ENCODE data around the gene ACOT11. TPM values are rescaled to one million over a fixed set of nuclear protein-coding genes. Genes with fewer than 3 reads are reported as not detected.

ACOT11 gene
- total RNA-seq, result 1 to 10 TPM; 2.0 TPM

DNA sequence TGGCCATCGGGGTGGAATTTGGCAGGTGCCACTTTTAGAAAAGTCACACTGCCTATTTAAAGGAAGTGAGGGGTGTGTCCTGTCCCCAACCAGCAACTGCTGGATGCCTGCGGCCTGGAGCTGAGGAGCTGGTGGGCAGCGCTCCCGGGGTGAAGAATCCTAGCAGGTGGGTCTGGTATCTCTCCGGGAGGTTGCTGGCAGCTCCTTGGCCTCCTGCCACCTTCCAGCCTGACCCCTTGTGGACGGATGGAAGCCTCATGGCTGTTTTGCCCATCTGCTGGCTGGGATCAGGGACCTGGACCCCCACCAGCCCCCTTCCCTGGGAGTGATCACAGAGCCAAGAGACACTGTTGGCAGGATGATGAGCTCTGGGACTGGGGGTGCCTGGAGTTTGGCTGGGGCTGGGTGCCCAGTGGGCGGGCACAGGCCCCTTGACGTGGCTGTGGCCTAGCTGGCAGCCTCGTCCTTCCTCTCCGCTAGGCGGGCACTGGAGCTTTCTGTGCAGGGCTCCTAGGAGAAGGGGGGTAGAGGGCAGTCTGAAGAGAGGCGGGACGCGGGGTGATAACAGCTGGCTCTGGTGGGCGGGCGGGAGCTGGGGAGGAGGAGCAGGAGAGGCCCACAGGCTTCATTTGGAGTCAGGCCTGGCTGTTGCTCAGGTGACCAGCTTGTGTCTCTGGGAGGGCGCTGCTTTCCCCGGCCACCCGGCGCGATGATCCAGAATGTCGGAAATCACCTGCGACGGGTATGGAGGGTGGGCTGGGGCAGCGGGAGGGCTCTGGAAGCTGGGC is at the start of gene ACOT11:
Gene ACOT11 (plus strand): TSS at position 628 of the 788 bp plus-strand sequence. CDS start 82 bp downstream, at position 710.
- DNase-seq (no peak), ATAC-seq (no peak)
- intact Hi-C loops (cut with DNase I, micrococcal nuclease), result no loop called here
- peaks cover 9% of the 10 kb centered on the region for H3K4me1 Mint-ChIP-seq
- H3K27me3 Mint-ChIP-seq, result no peaks in the 10 kb centered on the region
- ChIA-PET CTCF (no interaction called here), POLR2A (no interaction called here)
- no peaks in the 10 kb centered on the region for H3K36me3 Mint-ChIP-seq (ENCODE audit: low read depth)
- H3K9me3 Mint-ChIP-seq (ENCODE audit: low read depth), result no peaks in the 10 kb centered on the region
- no peak within 1 kb of the TSS for H3K4me3 Mint-ChIP-seq
- H3K27ac Mint-ChIP-seq, result no peak within 1 kb of the TSS

DNA sequence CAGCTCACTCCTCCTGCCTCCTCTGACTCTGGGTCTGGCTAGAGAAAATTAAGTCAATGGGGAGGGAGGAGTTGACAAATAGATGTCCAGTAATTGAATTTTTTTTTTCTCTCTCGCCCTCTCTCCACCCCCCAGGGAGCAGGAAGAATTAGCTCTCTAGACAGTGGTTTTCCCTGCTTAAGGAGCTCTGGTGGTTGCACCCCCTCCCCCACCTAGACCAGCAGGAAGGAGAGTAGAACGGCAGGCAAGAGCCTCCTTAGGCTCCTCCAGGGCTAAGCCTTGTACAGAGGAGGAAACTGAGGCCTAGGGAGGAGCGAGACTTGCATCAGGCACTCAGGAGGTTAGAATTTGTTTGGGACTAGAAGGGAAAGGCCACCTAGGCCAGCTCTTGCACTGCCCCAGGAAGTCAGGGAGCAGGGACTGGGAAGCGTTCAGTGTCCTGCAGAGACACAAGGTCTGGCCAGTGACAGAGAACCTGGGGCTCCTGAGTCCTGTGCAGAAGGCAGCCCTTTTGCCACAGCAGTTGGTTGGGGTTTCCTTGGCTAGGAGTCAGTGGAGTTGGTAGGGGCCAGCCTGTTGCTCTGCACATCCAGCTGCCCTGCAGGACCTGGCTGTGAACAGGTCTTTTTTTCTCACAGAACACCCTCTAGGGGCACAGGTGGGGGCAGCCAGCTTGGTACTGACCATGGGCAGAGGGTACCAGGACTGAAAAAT is 49.5 kb upstream of the ACOT11 start:
- DNase-seq (no peak), ATAC-seq (peak; percentile 21)
- Mint-ChIP-seq H3K27ac (no peak overlapping the region), H3K9me3 (ENCODE audit: low read depth) (no peaks in the 10 kb centered on the region), H3K4me3 (peak overlapping the region; percentile 57), H3K36me3 (ENCODE audit: low read depth) (no peaks in the 10 kb centered on the region), H3K27me3 (peaks cover 18% of the 10 kb centered on the region), H3K4me1 (peaks cover 5% of the 10 kb centered on the region)
- intact Hi-C loops (cut with DNase I, micrococcal nuclease), result loop anchor here (1.0 to 10.0 kb wide), 2 partner anchors 306 to 312 kb away; partner anchors contain the start of gene TTC22 (in 1 of the 2)
- POLR2A ChIA-PET, result interaction anchor here (1.3 kb wide), 1 partner anchor 9 kb away, joined by 3 read pairs; no protein-coding TSS in a partner anchor
- CTCF ChIA-PET, result interaction anchor here (2.1 kb wide), 1 partner anchor 9 kb away, joined by 7 read pairs; no protein-coding TSS in a partner anchor

DNA sequence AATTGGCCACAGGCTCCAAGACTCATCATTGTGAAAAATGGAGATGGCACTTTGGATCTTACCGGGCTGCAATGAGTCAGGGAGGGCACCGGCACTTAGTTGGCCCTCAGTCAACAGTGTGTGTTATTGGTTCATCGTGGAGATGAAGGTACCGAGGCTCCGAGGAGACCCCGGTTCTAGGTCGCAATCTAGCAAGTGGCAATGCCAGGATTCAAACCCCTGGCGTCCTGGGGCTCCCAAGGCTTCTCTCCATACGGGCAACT is 49.0 kb upstream of the ACOT11 start:
- Mint-ChIP-seq H3K36me3 (ENCODE audit: low read depth) (no peaks in the 10 kb centered on the region), H3K4me3 (peak overlapping the region; percentile 57), H3K27ac (no peak overlapping the region), H3K4me1 (peaks cover 5% of the 10 kb centered on the region), H3K9me3 (ENCODE audit: low read depth) (no peaks in the 10 kb centered on the region), H3K27me3 (peaks cover 16% of the 10 kb centered on the region)
- ChIA-PET POLR2A (interaction anchor here (0.5 to 1.3 kb wide), 3 partner anchors 10 to 692 kb away, joined by 3 to 4 read pairs (median 3); no protein-coding TSS in a partner anchor), CTCF (interaction anchor here (0.6 to 2.1 kb wide), 4 partner anchors 10 to 376 kb away, joined by 4 to 7 read pairs (median 4); no protein-coding TSS in a partner anchor)
- intact Hi-C loops (cut with DNase I, micrococcal nuclease), result loop anchor here (1.0 to 10.0 kb wide), 2 partner anchors 306 to 311 kb away; partner anchors contain the start of gene TTC22 (in 1 of the 2)
- DNase-seq (peak; percentile 28), ATAC-seq (peak; percentile 45)

DNA sequence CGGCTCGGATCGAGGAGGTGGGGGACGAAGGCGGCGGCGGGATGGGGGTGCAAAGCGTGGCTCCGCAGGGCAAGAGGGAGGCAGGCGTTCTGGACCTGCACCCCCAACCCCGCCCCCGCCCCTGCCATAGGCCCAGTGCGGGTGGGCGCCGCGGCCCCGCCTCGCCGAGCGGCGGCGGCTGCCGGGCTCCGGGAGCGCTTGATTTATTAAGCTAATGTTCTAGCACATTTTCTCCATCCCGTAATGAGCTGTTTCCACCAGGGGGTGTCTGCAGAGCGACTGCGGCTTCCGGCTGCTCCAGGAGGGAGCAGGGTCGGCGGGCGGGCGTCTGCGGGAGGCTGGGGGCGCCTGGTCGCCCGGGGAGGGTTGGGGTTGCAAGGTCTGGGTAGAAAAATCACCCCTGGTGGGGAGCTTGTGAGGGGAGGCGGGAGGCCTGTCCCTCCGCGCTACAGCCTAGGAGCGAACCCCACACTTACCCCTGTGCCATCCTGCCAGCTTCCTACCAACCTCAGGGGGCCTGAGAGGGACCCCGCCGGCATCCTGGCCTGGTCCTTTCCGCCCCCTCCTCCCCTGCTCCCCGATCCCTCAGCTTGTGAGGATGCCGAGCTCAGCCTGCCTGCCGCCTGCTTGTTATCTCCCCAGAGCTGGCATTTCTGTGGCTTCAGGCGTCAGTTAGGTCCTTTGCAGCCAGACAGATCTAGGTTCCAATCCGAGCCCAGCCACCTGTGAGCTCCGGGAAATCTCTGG is 48.5 kb upstream of the ACOT11 start:
- Mint-ChIP-seq H3K27ac (no peak overlapping the region), H3K36me3 (ENCODE audit: low read depth) (no peaks in the 10 kb centered on the region), H3K9me3 (ENCODE audit: low read depth) (no peaks in the 10 kb centered on the region), H3K4me3 (peak overlapping the region; percentile 57), H3K4me1 (peaks cover 5% of the 10 kb centered on the region), H3K27me3 (peaks cover 16% of the 10 kb centered on the region)
- ATAC-seq, result peak; percentile 80
- intact Hi-C loops (cut with DNase I, micrococcal nuclease), result loop anchor here (1.0 to 10.0 kb wide), 2 partner anchors 305 to 311 kb away; partner anchors contain the start of gene TTC22 (in 1 of the 2)
- CTCF ChIA-PET, result interaction anchor here (0.6 to 2.1 kb wide), 6 partner anchors 10 to 399 kb away, joined by 3 to 7 read pairs (median 4); partner anchors contain the start of gene TTC22
- POLR2A ChIA-PET, result interaction anchor here (0.5 to 1.3 kb wide), 3 partner anchors 10 to 692 kb away, joined by 3 to 4 read pairs (median 3); no protein-coding TSS in a partner anchor
- peak; percentile 60 for DNase-seq

DNA sequence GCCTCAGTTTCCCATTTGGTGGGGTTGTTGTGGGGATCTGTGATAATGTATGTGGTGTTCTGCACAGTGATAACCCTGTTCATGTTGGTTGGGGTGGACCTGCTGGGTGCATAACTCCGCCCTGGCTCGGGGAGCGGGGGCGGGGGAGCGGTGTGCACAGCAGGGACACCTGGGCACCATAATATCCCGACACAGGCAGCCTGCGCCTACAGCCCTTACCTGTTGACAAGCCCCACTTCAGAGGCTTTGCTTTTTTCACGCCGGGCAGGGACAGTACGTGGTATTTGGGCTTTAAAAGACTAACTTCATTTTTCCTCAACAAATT is 48.0 kb upstream of the ACOT11 start:
- Mint-ChIP-seq H3K27ac (no peak overlapping the region), H3K27me3 (peaks cover 16% of the 10 kb centered on the region)
- POLR2A ChIA-PET, result interaction anchor here (1.3 kb wide), 1 partner anchor 11 kb away, joined by 3 read pairs; no protein-coding TSS in a partner anchor

DNA sequence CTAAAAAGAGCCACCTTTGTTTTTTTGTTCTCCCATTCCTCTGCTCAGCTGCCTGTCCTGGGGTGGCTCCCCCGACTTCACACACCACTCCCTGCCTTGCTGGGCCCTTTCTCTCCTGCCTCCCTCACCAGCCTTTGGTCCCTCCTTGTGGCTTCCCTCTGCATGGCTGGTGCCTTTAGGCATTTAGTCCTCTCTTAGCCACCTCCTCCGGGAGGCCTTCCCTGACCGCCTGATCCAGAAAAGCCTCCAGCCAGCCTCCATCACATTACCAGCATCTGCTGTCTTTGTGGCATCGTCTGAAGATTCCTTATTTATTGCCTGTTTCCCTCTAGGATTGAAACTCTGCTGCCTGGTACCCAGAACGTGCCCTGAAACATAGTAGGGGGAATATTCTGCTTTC is 46.2 kb upstream of the ACOT11 start:
- Mint-ChIP-seq H3K27ac (no peak overlapping the region), H3K36me3 (ENCODE audit: low read depth) (no peaks in the 10 kb centered on the region), H3K27me3 (peaks cover 16% of the 10 kb centered on the region), H3K4me1 (peaks cover 5% of the 10 kb centered on the region), H3K9me3 (ENCODE audit: low read depth) (no peaks in the 10 kb centered on the region), H3K4me3 (no peak overlapping the region)
- intact Hi-C loops (cut with DNase I, micrococcal nuclease), result no loop called here
- POLR2A ChIA-PET, result no interaction called here
- CTCF ChIA-PET, result no interaction called here
- ATAC-seq, result no peak
- DNase-seq, result no peak

More for the DNA sequence above, 48.0 kb upstream of the ACOT11 start:
- no peaks in the 10 kb centered on the region for H3K9me3 Mint-ChIP-seq (ENCODE audit: low read depth)
- CTCF ChIA-PET, result interaction anchor here (0.7 to 2.1 kb wide), 4 partner anchors 9 to 400 kb away, joined by 3 to 7 read pairs (median 4); partner anchors contain the start of gene TTC22
- H3K4me1 Mint-ChIP-seq, result peaks cover 5% of the 10 kb centered on the region
- ATAC-seq (peak; percentile 40), DNase-seq (no peak)
- peak overlapping the region; percentile 47 for H3K4me3 Mint-ChIP-seq
- intact Hi-C loops (cut with DNase I, micrococcal nuclease), result no loop called here
- no peaks in the 10 kb centered on the region for H3K36me3 Mint-ChIP-seq (ENCODE audit: low read depth)

DNA sequence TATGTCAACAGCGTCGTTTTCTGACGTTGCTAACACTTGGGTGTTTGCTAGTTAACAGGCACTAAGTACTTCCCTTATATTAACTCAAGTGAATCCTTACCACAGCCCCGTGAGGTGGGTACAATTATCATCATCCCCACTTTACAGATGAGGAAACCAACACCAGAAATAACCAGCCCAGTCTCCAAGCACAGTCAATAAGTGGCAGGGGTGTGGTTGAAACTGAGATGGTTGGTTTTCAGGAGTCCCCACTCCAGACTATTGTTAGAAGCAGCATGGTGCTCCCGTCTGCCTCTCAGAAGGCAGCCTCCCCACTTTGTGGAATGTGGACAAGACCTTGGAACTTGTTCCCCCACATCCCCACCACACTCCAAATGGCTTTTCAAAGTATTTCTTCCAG is 45.7 kb upstream of the ACOT11 start:
- Mint-ChIP-seq H3K4me1 (peaks cover 5% of the 10 kb centered on the region), H3K27me3 (peaks cover 15% of the 10 kb centered on the region), H3K27ac (no peak overlapping the region), H3K9me3 (ENCODE audit: low read depth) (no peaks in the 10 kb centered on the region), H3K36me3 (ENCODE audit: low read depth) (no peaks in the 10 kb centered on the region), H3K4me3 (no peak overlapping the region)
- DNase-seq (no peak), ATAC-seq (no peak)
- CTCF ChIA-PET, result no interaction called here
- intact Hi-C loops (cut with DNase I, micrococcal nuclease), result no loop called here
- POLR2A ChIA-PET, result no interaction called here

DNA sequence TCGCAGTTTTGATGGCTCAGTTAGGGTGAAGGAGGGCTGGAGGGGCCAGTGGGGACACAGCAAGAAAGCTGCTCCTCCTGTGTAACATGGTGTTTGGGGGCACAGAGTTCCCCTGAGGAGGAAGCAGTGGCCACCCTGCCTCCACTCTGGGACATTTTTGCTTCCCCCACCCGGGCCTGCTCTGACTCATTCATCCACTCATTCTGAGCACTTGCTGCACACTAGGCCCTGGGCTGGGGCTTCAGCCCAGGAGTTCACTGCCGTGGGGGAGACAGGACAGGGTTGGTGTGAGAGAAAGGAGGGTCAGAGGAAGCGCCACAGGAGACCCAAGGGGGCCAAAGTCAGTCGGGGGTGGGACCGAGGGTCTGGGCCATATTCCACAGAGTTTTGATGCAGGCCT is 41.4 kb upstream of the ACOT11 start:
- ATAC-seq, result peak; percentile 72
- DNase-seq, result peak; percentile 23
- Mint-ChIP-seq H3K27me3 (peaks cover 3% of the 10 kb centered on the region), H3K4me1 (no peaks in the 10 kb centered on the region), H3K36me3 (ENCODE audit: low read depth) (no peaks in the 10 kb centered on the region), H3K9me3 (ENCODE audit: low read depth) (no peaks in the 10 kb centered on the region), H3K27ac (no peak overlapping the region), H3K4me3 (no peak overlapping the region)
- CTCF ChIA-PET, result no interaction called here
- POLR2A ChIA-PET, result no interaction called here
- intact Hi-C loops (cut with DNase I, micrococcal nuclease), result no loop called here

DNA sequence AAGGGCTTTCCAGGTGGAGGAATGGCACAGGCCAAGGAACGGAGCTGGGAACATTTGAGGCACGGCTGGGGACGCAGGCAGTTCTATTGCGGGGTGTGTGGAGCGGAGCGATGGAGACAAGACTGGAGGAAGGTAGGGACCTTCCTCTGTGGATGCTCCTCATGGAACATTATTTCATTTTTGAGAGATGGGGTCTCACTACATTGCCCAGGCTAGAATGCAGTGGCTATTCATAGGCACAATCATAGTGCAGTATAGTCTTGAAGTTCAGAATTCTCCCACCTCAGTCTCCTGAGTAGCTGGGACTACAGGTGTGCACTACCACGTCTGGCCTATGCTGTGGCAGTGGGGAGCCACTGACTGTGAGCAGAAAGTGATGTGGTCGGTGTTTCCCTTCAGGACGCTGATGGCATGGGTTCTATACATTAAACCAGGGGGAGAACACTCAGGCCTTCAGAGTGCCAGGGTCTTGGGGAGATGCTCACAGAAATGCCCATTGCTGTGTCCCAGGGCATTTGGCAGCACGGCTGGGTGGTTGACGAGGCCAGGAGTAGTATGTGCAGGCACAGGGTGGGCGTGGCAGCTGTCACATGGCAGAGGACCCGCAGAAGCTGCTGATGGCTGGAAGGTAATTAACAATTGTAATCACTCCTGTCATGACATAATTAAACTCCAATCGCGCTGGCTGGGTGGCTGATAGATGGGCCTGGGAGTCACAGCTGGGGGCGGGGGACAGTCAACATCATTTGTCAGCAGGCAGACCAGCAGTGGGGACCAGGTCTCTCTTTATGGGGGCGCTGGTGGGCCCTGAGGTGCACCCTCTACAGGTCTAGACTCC is 40.8 kb upstream of the ACOT11 start:
- ChIA-PET CTCF (no interaction called here), POLR2A (no interaction called here)
- intact Hi-C loops (cut with DNase I, micrococcal nuclease), result no loop called here
- ATAC-seq (no peak), DNase-seq (no peak)
- H3K27me3 Mint-ChIP-seq, result no peaks in the 10 kb centered on the region
- H3K36me3 Mint-ChIP-seq (ENCODE audit: low read depth), result no peaks in the 10 kb centered on the region
- no peaks in the 10 kb centered on the region for H3K4me1 Mint-ChIP-seq
- H3K27ac Mint-ChIP-seq, result no peak overlapping the region
- no peaks in the 10 kb centered on the region for H3K9me3 Mint-ChIP-seq (ENCODE audit: low read depth)
- no peak overlapping the region for H3K4me3 Mint-ChIP-seq

DNA sequence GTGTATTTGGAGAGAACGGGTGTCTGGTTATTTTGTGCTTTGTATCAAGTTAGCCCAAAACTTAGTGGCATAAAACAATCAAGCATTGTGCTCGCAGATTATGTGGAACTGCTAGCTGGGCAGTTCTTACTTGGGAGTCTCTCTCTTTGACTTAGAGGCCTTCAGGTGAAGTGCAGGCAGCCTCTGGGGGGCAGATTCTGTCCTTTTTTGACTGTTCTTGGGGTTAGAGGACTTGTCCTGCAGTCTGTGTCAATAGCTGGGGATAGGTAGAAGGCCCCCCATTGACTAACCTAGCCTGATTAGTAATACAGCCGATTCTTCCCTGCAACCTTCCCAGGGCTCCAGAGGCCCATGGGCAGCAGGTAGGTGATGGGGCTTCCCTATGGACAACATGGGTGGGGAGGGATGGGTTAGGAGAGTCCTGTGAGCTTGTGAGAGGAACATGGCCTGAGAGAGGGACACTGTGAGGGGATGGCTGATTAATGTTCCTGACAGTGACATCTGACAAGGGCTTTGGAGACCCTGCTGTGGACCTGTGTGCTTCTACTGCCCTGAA is 37.2 kb upstream of the ACOT11 start:
- Mint-ChIP-seq H3K4me1 (no peaks in the 10 kb centered on the region), H3K27me3 (no peaks in the 10 kb centered on the region)

More for the DNA sequence above, 37.2 kb upstream of the ACOT11 start:
- no peaks in the 10 kb centered on the region for H3K36me3 Mint-ChIP-seq (ENCODE audit: low read depth)
- CTCF ChIA-PET, result interaction anchor here (0.6 kb wide), 1 partner anchor 152 kb away, joined by 3 read pairs; no protein-coding TSS in a partner anchor
- no peak overlapping the region for H3K27ac Mint-ChIP-seq
- POLR2A ChIA-PET, result no interaction called here
- H3K4me3 Mint-ChIP-seq, result no peak overlapping the region
- intact Hi-C loops (cut with DNase I, micrococcal nuclease), result no loop called here
- ATAC-seq (no peak), DNase-seq (no peak)
- no peaks in the 10 kb centered on the region for H3K9me3 Mint-ChIP-seq (ENCODE audit: low read depth)
